WERI-Rb-1 (cell line): ENCODE data around the gene LIFR.
"Not testable (repeated sequence)": the region's sequence is repeated elsewhere in the genome, so short reads cannot be mapped to it uniquely, and the experiment has no call there.

Experiments used
- DNase-seq: peaks from one replicate; pipeline ENCODE4 v3.0.0-alpha.2; 2020
- H3K27ac ChIP-seq: fragments of 250-450 bp; sonication (Bioruptor Pico); 2 replicates; pipeline ENCODE4 v1.5.1; 2020; ENCODE audit warnings: mild to moderate bottlenecking, moderate library complexity
- H3K27me3 ChIP-seq: fragments of 250-450 bp; sonication (Bioruptor Pico); 2 replicates; pipeline ENCODE4 v1.5.1; 2021; ENCODE audit warnings: mild to moderate bottlenecking, low read depth, moderate library complexity; ENCODE audit not compliant: insufficient read depth, severe bottlenecking
- H3K36me3 ChIP-seq: fragments of 250-450 bp; sonication (Bioruptor Pico); 2 replicates; pipeline ENCODE4 v1.5.1; 2020; ENCODE audit warnings: mild to moderate bottlenecking, moderate library complexity
- H3K4me3 ChIP-seq: 2 replicates; pipeline ENCODE4 v1.5.1; 2011; ENCODE audit warnings: low read depth, mild to moderate bottlenecking, control low read depth, low read length
- H3K9me3 ChIP-seq: fragments of 250-450 bp; sonication (Bioruptor Pico); 2 replicates; pipeline ENCODE4 v1.5.1; 2021; ENCODE audit warnings: mild to moderate bottlenecking, moderate library complexity; ENCODE audit not compliant: severe bottlenecking
- CTCF ChIP-seq: IDR thresholded peaks from 2 replicates; pipeline ENCODE4 v1.5.1; 2011; ENCODE audit warnings: low read depth, mild to moderate bottlenecking, control low read depth, inconsistent platforms, low read length

Gene LIFR

GRCh38 chr5:38576442-38576841 lies 20.0 kb upstream of the LIFR start:
- H3K36me3 ChIP-seq = no peaks in the 10 kb centered on the region
- H3K27ac ChIP-seq = no peak overlapping the region
- no peak overlapping the region for H3K4me3 ChIP-seq
- TF ChIP-seq CTCF = no peak
- H3K9me3 ChIP-seq = no peaks in the 10 kb centered on the region
- H3K27me3 ChIP-seq = no peaks in the 10 kb centered on the region
- no peak for DNase-seq

DNA sequence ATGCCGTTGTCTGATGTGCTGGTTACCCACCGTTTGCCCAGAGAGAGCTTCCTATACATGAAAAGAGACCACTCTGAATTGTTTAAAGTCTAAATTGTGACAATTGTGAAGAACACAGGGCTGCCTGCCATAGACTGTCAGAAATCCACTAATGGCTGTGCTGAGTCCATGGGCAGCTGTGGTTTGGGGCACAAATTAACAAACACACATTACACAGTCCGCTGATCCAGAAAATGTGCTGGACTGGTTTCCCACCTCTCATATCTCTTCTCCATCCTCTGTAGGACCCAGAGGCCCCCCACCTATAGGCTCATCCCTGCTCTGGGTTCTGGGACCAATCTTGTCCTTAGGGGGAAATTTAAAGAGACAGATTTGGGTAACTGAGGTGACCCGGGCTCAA lies 19.0 kb upstream of the LIFR start:
- no peak for TF ChIP-seq CTCF
- Histone ChIP-seq H3K27me3 (no peaks in the 10 kb centered on the region), H3K9me3 (no peaks in the 10 kb centered on the region), H3K4me3 (no peak overlapping the region), H3K36me3 (no peaks in the 10 kb centered on the region), H3K27ac (no peak overlapping the region)
- DNase-seq = no peak

GRCh38 chr5:38574009-38574408 lies 17.6 kb upstream of the LIFR start:
- no peak for TF ChIP-seq CTCF
- DNase-seq = no peak
- Histone ChIP-seq H3K9me3 (peaks cover 2% of the 10 kb centered on the region), H3K27me3 (no peaks in the 10 kb centered on the region), H3K4me3 (no peak overlapping the region), H3K36me3 (no peaks in the 10 kb centered on the region), H3K27ac (no peak overlapping the region)

GRCh38 chr5:38573521-38573920 lies 17.1 kb upstream of the LIFR start:
- no peak for TF ChIP-seq CTCF
- no peak overlapping the region for H3K4me3 ChIP-seq

DNA sequence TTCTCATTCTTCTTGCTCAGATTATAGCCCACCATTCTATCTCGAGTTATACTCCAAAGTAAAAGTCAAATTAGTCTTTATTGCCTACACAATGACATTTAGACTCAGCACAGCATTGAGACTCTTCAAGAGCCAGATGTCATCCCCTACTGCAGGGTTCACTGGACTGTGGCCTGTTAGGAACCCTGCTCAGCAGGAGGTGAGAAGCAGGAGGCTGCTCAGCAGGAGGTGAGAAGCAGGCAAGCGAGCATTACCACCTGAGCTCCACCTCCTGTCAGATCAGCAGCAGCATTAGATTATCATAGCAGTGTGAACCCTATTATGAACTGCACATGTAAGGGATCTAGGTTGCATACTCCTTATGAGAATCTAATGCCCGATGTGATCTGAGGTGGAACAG lies 12.7 kb upstream of the LIFR start:
- H3K9me3 ChIP-seq = peaks cover 2% of the 10 kb centered on the region
- H3K27me3 ChIP-seq = no peaks in the 10 kb centered on the region
- no peaks in the 10 kb centered on the region for H3K36me3 ChIP-seq
- H3K4me3 ChIP-seq = no peak overlapping the region
- H3K27ac ChIP-seq = no peak overlapping the region
- TF ChIP-seq CTCF = no peak
- peak; percentile 53 for DNase-seq

More at GRCh38 chr5:38573521-38573920, 17.1 kb upstream of the LIFR start:
- Histone ChIP-seq H3K27ac (no peak overlapping the region), H3K27me3 (no peaks in the 10 kb centered on the region), H3K9me3 (peaks cover 2% of the 10 kb centered on the region), H3K36me3 (no peaks in the 10 kb centered on the region)
- DNase-seq = no peak

GRCh38 chr5:38567306-38567705 lies 10.9 kb upstream of the LIFR start:
- not testable (repeated sequence) for H3K27ac ChIP-seq, H3K36me3 ChIP-seq, DNase-seq, H3K27me3 ChIP-seq, H3K4me3 ChIP-seq, H3K9me3 ChIP-seq
